DMS114 treated with DMSO at 0.1 percent for 48 hours (cell line): Measurements from ENCODE around the gene VSTM2L.

ENCODE experiments used
- DNase-seq: peaks from one replicate; lab custom pipeline; 2025; ENCODE audit not compliant: unreplicated experiment; lab: John Stamatoyannopoulos, UW

VSTM2L gene

DNA sequence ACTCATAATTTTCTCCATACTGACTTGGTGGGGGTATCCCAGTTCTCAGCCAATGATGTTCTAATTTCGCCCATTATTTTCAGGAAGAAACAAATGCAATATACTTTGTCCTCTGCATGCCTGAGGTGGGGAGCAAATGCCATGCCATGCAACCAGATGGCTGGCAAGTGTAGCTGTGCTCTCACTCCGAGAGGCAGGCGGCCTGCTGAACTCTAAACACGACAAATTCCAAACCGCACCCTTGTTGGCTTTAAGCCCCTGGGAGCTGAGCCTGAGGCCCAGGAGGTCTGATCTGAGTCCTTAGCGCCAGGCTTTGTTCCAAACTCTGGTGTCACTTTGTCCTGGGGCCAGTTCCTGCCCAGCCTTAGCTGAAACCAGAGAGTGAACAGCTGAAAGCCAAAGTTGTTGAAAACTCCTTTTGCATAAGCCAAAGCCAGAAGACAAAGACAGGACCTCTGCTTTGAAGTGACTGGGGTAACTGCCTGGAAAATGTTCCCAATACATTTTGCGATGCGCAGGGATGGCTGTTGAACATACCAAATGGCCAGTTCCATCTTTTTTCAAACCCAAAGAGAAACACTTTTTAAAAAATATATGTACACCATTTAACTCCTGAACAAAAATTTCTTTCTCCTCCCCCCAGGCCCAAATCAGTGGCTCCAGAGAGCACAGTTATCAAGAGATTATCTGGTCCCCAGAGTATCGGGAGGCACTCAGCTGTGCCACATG lies 84.1 kb downstream of the VSTM2L start:
- DNase-seq: no peak

DNA sequence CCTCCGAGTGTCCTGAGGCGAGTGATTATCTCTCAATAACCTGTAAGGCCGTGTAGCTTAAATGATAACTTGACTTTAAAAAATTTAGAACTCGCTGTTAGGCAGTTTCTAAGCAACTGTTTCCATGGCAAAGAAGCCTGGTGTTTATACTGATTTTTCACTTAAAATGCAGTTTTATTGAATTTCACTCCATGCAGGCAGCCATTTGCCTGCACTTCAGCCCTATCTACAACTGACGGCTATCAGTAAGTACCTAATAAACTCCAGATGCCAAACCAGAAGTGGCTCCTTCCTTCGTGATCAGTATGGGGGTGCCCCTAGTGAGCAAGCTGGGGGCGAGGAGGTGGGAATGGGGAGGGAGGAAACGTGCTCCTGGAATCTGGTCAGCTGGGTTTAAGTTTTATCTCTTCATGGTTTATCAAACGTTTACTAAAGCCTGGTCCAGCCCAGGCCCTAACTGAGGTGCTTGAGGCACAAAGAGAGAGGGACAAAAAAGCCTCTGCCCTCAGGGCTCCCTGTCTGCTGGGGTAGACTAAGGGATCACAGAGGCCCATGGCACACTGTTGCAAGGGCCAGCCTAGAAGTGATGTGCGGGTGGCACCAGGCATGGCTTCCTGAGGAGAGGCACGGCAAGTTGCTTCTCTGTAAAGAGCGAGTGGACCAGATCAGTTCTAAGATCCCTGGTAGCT lies 84.8 kb downstream of the VSTM2L start:
- no peak for DNase-seq

DNA sequence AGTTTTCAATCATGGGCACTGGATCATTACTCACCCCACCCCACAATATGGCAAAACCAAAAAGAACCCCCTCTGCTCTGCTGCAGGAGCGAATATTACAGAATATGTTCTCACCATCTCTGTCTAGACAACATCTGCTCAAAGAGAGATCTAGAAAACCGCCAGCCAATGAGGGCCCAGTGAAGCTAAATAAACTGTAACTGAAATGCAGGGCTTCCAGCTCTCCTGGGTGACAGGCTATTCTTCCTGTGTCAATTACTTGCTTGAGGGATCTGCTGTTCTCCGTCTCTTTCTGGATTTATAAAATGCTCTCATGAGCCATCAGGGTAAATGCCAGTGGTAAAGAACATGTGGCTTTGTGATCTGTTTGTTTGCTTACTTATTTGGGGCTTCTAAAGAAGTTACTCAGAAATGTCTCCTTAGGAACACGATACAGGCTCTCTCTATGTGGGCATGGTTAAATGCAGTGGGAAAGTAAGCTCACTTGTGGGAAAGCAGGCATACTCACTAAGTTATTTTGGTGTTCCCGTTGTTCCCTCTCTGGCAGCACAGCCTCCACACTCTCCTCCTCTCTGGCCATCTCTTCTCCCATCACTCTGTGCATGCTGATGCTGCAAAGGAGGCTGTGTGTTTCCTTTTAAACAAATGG lies 85.5 kb downstream of the VSTM2L start:
- no peak for DNase-seq

DNA sequence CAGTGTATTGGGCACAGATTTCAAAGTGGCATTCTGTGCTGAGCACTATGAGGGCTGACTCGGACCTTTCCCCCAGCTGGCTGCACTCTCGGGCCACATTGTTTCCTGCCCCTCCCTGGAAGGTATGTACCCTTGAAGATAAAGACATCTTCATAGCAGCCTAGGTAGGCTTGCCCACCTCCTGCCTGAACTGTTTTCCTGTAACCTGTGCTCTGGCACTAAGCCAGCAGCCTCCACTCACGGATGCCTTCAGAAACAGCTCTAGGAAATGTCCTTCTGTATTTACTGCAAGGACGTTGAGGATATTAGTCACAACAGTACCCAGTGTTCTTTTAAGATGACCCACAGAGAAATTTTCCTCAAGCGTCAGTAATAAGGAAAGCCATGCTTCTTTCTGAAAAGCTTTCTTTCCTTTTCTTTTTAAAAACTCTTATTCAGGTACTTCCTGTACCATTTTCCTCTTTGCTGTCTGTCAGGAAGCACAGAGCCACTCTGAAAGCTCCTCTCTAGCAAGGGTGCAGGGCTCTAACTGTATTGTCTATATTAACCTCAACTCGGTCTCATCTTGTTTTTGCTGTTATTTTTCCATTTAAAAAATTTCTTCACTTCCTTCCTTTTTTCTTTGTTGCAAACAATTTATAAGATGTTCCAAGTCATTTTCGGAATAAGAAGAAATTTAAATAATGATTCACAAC lies 86.8 kb downstream of the VSTM2L start:
- DNase-seq: no peak

DNA sequence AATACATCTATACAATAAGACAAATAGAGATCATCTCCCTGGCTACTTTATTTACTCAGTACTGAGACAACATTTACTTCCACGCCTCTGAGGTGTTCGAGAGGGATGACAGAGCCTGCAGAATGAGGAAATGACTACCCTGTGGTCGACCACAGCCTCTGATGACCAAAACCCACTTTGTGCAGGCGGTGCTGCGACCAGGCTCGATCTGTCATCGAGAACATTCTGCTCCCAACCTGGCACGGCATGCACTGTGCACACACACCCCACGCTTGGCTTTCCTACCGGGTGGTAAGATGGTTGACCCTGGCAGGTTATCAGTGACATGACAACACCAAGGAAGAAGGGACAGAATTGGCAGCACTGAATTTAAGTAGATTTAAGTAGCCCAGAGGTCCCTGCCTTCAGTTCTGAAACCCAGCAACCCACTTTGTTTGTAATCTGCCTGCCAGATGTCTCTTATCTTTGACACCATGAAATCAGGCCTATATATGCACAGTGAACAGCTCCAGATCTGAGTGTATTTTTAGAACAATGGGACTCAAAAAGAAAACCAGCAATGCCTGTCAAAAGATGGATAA lies 87.7 kb downstream of the VSTM2L start:
- DNase-seq: no peak

DNA sequence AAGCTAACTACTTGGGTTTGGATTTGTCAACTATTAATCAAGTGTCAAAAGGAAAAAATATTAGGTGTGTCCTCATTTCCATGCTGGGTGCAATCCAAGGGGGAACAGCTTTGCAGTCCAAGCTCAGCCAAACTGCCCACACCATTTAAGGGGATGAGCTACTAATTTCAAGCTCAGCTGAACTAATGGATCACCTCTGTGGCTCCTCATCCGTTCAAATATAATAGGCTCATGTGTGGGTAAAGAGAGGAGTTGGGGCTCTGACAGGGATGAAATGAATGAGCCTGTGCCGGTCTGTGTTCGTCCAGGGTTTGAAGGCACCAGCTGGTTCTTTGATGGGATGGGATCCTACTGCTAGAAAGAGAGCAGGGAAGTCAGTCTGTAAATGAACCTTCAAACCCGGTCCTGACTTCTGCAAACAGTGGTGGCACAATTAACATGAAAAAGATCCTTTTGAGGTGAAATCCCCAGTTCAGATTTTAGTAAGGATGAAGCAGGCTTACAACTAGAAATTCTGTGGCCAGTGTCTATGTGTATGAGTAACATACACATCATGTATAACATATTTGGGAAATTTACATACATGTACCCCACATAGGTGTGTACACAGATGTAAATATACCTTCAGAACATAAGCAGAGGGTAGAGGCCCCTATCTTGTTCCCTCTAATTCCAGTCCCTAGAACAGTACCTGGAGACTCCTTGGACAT lies 88.4 kb downstream of the VSTM2L start:
- DNase-seq: no peak

DNA sequence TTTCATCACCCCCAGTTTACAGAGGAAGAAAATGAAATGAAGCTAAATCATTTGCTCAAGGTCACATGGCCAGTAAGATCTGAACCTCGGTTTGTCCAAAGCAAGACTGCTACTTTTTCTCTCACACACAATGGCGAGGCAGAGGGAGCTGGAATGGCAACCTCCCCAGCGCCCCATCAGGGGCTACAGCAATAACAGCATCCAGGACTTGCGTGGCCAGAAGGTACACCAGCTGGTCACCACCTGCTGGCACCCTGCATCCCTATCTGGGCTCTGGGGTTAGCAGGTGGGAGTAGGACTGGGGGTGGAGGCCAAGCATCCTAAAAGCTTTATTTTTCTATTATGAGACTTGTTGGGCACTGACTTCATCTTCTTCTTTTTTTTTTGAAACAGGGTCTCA lies 89.0 kb downstream of the VSTM2L start:
- no peak for DNase-seq

DNA sequence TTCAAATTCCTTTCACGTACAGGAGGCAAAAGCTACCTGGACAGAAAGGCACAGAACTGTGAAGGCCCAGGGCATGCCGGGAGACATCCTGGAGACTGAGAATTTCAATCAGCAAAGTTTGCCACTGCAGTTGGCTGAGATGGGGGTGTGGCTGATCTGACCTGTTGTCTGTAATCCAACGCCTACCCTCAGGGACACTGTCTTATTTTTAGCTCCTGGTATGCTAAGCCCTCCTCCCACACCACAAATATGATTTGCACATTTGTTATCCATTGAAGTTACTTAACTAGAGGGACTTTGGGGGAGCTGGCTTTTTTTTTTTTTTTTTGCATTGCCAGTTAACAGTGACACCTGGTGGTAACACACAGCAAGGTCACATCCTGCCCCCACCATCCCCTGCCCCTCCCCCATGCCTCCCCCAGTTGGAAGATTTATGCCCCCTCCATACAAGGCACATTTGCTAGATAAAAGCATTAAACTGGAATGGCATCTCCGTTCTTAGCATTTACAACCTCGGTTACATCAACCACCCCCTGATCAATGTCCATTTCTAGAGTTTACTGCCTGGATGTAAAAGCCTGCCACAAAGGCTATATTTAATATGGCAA lies 90.0 kb downstream of the VSTM2L start:
- DNase-seq: no peak

DNA sequence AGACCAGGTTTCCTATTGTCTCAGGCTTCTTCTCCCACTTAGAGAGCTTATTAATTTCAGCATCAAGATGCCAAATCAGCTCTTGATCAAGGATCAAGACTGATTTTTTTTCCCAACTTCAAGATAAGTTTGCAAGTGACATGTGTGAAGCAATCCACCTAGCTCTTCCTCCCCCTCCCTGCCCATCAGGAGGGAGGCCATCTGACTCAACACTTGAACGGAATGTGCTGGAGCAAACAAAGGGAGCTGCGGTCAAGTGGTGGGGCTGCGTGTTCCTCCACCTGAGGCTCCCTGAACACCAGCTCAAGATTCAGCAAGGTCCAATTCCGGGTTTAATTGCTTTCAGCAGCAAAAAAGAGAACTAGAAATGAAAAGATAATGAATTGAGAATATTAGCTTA lies 91.6 kb downstream of the VSTM2L start:
- no peak for DNase-seq
